Subcutaneous adipose tissue (tissue), 4 donors: ENCODE results near the gene B4GALT3. TPM values are rescaled to one million over a fixed set of nuclear protein-coding genes. Genes with fewer than 3 reads are reported as not detected.

Source experiments
- CTCF ChIP-seq: fragments of 450-650 bp; IDR thresholded peaks from one replicate; pipeline ENCODE4 v1.5.1; 2016; ENCODE audit warnings: low read depth, mild to moderate bottlenecking, control low read depth, antibody characterized with exemption, moderate library complexity
- total RNA-seq, 4 donors: library from RNA; depleted of rRNA; stranded (reverse); fragments of >200 nt; gene quantifications; one replicate each; pipeline ENCODE4 v1.1.0, GENCODE V29; 2016

B4GALT3 gene
- total RNA-seq, 4 donors from 2014 or later: 11.7 to 25.3 (median 19.8) TPM

- no peak for TF ChIP-seq CTCF
Observed at GRCh38 chr1:161180639-161181038, 3.3 kb upstream of the B4GALT3 start.

- TF ChIP-seq CTCF: no peak
Observed at GRCh38 chr1:161179698-161180097, 2.4 kb upstream of the B4GALT3 start.

DNA sequence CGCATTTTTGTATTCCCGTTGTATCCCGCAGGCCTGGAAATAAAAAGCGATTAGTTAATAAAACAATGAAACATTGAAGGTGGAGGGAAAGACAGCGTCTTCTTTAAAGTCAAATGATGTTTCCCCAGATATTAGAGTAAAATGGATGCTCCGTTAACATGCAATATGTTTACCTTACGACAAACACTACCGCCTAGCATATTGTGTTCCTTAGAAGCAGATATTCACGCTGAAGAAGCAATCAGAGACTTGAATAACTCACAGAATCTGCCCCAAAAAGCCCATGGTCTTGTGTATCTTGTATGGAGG, 583 bp upstream of the B4GALT3 start:
- no peak for TF ChIP-seq CTCF

DNA sequence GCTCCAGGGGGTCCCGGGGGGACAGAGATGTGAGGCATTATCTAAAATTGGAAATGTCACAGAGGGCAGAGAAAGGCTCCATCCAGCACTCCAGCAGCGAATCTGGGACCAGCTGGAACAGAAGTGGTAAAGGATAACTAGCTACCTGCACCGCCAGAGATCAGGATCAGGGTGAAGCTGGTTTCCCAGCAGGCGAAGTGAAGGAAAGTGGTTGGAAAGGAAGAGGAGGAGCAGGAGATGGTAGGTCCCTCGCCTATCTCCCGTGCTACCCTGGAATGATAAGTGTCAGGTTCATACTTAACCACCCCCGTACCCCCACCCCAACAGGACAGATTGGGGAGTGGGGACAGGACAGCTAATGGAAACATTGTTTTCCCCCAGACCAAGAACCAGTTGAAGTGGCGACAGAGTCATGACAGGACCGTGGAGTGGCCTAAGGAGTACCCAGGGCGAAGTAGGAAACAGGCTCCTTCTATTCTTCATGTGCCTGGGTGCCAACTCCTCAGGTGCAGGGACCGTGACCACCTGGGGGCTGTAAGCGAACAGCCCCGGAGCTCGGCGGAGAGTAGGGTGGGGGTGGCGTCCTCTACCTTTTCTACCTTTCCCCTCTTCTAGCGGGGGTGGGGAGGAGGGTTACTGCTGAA, 717 bp downstream of the B4GALT3 start:
- TF ChIP-seq CTCF: no peak

GRCh38 chr1:161175771-161176453, 1.4 kb downstream of the B4GALT3 start:
- TF ChIP-seq CTCF: no peak

GRCh38 chr1:161174911-161175310, 2.4 kb downstream of the B4GALT3 start:
- TF ChIP-seq CTCF: no peak

DNA sequence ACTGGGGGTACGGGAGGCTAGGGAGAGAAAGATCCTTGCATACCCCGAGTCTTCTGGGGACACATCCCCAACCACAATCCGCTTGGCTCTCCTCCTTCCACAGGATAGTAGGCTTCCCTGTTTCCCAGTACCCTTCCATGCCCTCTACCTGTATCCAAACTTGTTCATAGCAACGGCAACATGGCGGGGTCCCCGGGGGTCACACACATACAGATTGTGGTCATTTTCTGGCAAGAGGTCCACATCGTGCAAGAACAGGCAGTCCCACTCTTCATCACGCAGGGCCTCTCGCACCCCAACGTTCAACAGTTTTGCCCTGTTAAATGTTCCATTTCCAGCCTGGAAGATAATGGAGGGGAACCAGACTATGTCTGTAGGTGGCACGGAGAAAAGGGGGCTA, 3.6 kb downstream of the B4GALT3 start:
- TF ChIP-seq CTCF: no peak
